NCI-H1694 (cell line): ENCODE results near the gene ACTN4.

ENCODE experiments used
- DNase-seq: peaks from one replicate; lab custom pipeline; 2025; lab: John Stamatoyannopoulos, UW

The ACTN4 gene

DNA sequence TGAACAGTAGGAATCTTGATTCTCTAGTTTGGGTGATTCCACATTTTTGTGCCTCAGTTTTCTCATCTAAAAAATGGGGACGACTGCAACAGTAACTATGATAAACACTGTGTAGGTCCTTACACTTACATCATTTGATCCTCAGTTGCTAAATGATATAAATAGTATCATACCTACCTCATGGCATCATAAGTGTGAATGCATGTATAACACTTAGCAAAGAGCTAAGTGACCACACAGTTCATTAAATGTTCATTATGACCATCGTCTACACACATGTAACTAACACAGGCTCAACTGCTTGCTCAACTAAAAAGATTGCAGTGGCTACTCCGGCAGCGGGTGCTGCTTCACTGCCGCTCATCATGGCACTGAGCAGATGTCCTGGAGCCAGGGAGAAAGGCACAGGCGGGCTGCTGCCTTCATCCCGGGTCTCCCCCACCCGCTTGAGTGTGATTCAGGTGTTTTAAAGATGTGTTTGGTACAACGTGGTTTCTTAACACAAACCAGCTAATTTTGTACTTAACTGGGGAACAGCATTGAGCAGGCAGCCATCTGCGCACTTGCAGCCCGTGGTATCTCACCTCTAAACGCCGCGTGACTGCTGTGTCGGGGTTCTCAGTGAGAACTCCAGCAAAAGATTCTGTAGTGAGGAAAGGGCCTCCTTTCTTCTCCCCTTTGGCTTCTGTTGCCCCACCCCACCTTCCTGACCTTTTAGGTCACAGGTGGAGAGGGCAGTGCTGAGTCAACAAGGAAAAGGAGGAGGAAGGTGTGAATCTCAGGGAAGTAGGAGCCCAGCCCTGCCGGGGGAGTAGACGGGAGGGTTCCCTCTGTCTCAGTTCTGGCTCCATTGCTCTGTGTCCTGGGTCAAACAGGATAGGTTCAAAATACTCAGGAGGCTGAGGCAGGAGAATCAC lies 11.7 kb upstream of the ACTN4 start:
- no peak for DNase-seq

DNA sequence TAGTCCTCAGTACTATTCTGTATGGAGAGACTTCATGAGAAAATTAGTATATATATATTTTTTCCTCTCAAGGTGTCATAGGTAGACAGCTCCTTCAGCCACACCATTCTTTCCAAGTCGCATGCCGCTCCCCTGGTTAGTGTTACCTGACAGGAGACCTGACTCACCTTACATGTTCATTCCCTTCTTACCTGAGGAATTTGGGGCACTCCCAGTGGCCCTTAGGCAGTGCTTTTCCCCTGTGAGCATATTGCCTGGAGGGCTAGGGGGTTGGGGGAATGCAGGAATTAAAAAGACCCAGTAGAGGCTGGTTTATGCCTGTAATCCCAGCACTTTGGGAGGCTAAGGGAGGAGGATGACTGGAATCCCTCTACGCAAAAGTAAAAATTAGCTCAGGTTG lies 9.0 kb upstream of the ACTN4 start:
- no peak for DNase-seq

DNA sequence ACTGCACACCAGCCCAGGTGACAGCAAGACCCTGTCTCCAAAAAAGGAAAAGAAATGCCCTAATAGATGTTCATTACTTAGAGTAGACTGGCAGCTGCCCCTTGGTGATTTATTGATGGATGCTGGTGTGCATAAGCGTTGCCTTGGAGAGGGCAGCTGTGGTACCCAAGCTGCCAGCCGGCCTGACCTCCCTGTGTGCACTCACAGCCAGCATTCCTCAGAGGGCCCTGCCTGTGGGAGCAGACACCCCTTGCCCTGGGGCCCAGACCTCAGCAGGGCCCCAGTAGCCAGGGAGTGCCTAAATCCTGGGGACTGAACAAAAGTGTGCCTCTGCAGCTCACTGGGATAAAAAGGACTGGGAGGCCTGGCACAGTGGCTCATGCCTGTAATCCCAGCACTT lies 7.8 kb upstream of the ACTN4 start:
- no peak for DNase-seq

DNA sequence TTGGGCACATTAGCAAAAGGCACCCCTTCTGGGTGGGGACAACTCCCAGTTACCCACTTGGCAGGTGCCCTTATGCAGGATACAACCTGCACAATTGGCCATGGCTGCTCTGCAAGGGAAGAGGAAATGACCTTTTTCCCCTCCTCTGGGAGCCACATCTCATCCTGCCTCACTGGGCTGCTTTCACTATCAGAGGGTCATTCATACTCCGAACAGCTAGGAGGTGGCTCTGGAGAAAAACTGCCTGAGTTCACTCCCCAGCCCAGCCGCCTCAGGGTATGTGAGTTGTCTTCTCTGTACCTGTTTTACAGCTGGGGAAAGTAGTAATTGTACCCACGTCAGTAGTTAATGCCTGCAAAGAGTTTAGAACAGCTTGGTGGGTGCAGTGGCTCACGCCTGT lies 7.1 kb upstream of the ACTN4 start:
- DNase-seq: no peak

- no peak for DNase-seq
These were observed 5.3 kb upstream of the ACTN4 start for GRCh38 chr19:38642176-38642575.

GRCh38 chr19:38644719-38645118 lies 2.7 kb upstream of the ACTN4 start:
- no peak for DNase-seq

- no peak for DNase-seq
These were observed 718 bp downstream of the ACTN4 start for GRCh38 chr19:38647966-38648768.

DNA sequence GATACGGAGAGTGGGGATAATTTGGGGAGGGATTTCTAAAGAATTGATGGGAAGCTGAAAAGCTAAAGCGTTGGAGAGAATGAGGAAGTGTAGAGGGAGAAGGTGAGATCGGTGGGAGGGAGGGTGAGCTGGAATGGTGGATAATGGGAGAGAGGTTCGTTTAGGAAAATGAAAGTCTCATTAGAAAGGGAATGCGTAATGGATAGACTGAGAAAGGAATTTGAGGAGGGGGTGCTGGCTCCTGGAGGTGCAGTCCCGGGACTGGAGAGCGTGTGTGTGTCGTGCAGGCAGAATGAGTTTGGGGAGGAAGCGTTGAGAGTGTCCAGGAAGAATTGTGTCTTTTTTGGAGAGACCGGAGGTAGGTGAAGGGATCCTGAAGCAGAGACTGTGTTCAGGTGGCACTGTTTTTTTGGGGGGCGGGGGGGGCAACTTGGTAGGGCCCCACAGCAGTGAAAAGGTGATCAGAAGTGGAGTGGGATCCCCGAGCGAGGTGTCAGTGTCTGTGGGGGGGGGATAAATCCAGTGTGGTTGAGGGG lies 1.4 kb downstream of the ACTN4 start:
- DNase-seq: no peak

DNA sequence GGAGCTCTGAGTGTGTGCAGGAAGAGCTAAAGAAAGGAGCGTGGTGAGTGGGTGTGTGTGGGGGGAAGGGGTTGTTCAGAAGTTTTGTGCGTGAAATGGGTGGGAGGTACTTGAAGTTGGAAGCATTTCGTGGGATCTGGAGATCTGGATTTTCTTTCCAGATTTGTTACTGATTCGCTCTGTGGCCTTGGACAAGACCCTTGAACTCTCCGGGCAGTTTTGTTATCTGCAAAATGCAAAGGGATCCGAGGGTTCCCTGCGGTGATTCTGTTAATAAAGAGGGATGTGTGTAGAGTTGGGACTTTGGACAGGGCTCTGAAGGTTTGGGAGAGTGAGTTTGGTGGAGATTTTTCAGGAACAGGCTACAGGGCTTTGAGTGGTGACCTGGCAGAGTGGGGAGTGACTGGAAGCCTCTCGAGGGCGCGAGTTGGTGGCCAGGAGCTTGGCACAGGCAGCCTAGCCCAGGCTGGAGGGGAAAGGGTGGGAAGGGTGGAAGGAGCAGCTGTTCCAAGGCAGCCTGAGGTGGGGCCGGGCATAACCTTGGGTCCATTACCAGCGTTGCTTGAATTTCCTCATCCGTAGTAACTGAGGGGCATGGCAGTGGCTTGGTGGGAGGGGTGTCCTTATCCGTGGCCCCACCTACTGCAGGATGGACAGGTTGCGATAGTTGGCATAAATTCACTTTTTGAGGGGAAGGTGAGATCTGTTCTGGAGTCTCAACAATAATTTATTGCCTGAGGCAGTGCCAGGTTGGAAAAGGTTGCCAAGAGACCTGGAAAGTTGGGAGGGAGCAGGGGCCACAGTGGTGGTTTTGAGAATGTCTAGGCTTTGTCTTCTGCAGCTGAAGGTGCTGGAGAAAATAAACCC lies 2.1 kb downstream of the ACTN4 start:
- DNase-seq: no peak

DNA sequence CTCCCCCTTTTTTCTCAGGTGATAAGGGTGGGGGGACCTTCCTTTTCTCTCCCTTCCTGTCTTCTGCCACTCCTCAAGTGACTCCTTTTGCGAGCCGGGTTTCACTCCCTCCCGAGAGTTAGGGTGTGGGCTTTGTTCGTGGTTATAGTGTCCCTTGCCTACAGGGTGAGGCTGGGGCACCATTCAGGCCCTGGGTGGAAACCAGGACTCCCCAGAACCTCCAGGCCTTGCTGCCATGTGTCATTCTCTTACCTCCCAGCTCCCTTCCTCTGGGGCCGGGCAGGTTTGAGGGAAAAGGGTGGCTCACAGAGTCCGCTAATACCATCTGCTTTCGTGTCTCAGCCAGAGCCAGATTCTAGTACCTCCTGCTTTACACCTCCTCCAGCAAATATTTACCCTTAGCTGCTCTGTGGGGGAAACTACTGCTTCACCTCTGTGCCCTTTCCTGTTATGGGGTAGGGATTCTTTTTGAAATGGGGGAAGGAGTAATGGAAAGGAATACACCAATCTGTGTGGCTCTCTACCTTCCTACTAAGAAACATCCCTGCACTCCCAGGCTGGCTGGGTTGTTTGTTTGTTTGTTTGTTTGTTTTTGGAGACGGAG lies 2.8 kb downstream of the ACTN4 start:
- DNase-seq: peak; percentile 11

- DNase-seq: no peak
These were observed 3.6 kb downstream of the ACTN4 start for GRCh38 chr19:38650911-38651584.

DNA sequence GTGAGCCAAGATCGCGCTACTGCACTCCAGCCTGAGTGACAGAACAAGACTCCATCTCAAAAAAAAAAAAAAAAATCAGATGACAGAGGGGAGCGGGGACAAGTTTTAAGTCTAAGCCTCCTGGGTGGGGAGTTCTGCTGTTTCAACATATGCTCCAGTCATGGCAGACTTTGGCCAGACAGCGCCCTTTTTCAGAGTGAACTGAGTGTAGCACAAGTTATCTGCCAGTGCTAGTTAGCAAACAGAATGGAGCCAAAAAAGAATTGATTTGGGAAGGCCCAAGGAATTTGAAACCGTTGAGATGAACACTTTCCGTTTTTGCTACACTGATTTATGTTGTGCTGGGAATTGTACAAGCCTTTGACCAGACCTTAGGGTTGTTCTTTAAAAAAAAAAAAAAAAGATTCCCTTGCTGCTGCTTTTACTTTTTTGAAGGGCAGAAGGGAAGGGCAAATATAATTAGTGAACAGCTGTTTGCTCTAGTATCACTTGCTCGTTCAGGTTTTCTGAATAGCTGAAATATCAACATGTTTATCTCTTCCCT lies 5.7 kb downstream of the ACTN4 start:
- peak; percentile 74 for DNase-seq

- DNase-seq: no peak
These were observed 7.2 kb downstream of the ACTN4 start for GRCh38 chr19:38654628-38655055.

DNA sequence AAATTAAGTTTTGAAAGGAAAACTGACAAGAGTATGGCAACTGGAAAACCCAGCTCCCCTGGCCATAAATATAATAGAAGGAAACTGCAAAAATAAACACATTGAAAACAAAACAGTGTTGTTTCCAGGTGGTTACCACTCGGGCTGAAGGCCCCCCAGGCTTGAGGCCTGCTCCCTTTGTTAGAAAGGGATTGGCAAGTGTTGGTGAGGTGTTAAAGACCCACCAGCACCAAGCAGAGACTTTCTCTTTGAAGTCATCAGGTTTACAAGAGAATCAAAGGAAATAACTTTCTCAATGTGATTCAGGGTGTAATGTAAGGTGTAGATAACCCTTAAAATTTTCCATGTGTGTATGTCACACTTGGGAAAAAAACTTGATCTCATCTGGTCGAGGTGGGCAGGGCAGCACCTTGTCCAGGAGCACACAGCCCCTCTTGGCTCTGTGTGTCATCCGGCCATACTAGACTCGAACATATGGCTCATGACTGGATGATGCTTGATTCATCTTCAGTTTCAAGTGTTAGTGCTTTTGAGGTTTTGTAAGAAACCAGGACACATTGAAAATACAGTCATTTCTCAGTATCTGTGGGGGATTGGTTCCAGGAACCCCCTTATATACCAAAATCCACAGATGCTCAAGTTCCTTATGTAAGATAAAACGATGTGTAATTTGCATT lies 7.8 kb downstream of the ACTN4 start:
- no peak for DNase-seq

DNA sequence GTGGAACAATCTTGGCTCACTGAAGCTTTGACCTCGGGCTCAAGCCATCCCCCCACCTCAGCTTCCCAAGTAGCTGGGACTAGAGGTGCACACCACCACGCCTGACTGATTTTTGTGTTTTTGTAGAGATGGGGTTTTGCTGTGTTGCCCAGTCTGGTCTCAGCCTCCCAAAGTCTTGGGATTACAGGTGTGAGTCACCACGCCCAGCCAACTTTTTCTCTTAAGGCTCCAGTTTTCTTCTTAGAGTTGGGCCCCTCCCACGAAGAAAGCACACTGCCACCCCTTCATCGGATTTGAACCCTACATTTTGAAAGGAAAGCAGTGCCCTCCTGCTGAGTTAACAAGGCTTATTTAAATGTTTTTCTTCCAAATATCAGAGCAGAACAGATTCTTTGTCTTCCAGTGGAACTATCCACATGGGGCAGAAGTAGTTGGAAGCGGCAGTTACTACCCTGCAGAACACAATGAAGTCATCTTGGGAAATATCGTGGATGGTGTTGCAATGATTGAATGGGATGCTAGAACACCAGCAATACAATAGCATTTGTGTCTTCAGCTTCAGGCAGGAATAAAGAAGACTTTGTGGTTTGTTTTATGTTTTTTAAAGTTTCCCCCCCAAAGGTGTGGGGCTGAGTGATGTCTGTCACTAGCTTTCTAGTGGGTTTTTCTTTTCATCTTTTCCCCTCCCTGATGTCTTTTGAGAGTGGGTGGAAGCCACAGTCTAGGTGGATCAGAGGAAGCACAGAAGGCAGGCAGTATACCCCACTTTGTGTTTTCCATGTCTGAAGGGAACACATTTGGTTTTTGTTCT lies 8.9 kb downstream of the ACTN4 start:
- DNase-seq: no peak

GRCh38 chr19:38657633-38658222 lies 10.3 kb downstream of the ACTN4 start:
- DNase-seq: no peak

GRCh38 chr19:38658462-38659306 lies 11.2 kb downstream of the ACTN4 start:
- peak; percentile 84 for DNase-seq

DNA sequence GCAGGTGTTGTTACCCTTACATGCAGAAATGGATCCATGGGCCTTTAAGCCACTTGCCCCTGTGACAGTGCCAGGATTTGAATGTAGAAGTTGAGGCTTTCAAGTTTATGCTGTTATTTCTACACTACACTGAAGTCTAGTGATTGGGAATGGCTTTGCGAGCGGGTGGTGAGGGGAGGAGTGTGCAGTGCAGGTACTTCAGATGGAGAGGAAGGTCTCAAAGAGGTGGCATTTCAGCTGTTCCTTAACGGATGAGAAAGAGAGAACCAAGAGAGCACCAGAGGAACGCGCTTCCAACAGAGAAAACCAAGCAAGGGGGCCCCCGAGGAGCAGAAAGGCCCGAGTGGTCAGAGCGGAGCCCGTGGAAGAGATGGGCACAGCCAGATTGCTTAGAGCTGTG lies 13.3 kb downstream of the ACTN4 start:
- no peak for DNase-seq
